ENCODE results near the gene TENM4.

DNA sequence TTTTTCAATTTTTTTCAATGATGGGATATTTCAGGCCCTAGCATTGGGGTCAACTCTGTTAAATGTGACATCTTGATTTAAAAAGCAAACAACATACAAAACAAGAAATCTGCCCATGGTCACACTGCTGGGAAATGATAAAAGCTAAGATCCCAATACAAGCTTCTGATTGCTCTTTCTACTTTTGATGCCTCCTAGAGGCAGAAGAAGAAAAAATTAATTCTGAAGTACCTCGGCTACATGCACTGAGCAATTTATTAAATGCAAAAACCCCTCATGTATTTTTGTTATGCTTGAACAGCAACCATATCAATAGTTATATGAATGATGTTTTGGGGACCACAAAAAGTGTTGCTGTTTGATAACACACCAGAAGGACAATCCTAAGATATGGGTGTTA lies 524.1 kb downstream of the TENM4 start:
- TF ChIP-seq, protein P1, sequence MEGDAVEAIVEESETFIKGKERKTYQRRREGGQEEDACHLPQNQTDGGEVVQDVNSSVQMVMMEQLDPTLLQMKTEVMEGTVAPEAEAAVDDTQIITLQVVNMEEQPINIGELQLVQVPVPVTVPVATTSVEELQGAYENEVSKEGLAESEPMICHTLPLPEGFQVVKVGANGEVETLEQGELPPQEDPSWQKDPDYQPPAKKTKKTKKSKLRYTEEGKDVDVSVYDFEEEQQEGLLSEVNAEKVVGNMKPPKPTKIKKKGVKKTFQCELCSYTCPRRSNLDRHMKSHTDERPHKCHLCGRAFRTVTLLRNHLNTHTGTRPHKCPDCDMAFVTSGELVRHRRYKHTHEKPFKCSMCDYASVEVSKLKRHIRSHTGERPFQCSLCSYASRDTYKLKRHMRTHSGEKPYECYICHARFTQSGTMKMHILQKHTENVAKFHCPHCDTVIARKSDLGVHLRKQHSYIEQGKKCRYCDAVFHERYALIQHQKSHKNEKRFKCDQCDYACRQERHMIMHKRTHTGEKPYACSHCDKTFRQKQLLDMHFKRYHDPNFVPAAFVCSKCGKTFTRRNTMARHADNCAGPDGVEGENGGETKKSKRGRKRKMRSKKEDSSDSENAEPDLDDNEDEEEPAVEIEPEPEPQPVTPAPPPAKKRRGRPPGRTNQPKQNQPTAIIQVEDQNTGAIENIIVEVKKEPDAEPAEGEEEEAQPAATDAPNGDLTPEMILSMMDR (IDR thresholded peaks at IDR 0.05): no peak
- no peak for TF ChIP-seq POLR2A (IDR thresholded peaks at IDR 0.05)
